Measurements from ENCODE around the gene JDP2. TPM values are rescaled to one million over a fixed set of nuclear protein-coding genes. Genes with fewer than 3 reads are reported as not detected.

Gene JDP2
- total RNA-seq, 1 experiment from 2014 or later = 22.8 TPM

- H2AFZ ChIP-seq (ENCODE audit: low read length) = no peak overlapping the region
- H4K91ac ChIP-seq (ENCODE audit: insufficient read length, low read depth, low read length) = no peak overlapping the region
- H3K4me1 ChIP-seq (ENCODE audit: insufficient read depth, low read length) = no peaks in the 10 kb centered on the region; the same call in 1 of the 2 replicates
- Mint-ChIP-seq H3K27ac (no peak overlapping the region), H3K4me3 (no peak overlapping the region), H3K36me3 (ENCODE audit: insufficient read depth in 1 of 3, low read depth in 3 of 3) (peaks cover 0 to 5% (median 3%) of the 10 kb centered on the region in 3 experiments; a peak in 5 of 7 replicates), H3K27me3 (ENCODE audit: low read depth) (peaks cover 30% of the 10 kb centered on the region), H3K9me3 (peaks cover 6 to 11% of the 10 kb centered on the region in 2 experiments), H3K4me1 (peaks cover 36 to 37% of the 10 kb centered on the region in 2 experiments)
- H3K4ac ChIP-seq (ENCODE audit: low read depth, low read length) = no peak overlapping the region
- H4K5ac ChIP-seq (ENCODE audit: insufficient read length, low read depth, low read length) = no peak overlapping the region
- peaks cover 2% of the 10 kb centered on the region; the same call in 1 of the 2 replicates for H3K27me3 ChIP-seq (ENCODE audit: insufficient read depth, low read length)
- no peak overlapping the region for H2BK12ac ChIP-seq (ENCODE audit: insufficient read length, low read depth, low read length)
- H2BK20ac ChIP-seq (ENCODE audit: low read depth, low read length, poor library complexity, severe bottlenecking) = no peak overlapping the region
- no peak overlapping the region for H2BK5ac ChIP-seq (ENCODE audit: insufficient read length, low read length)
- H3K56ac ChIP-seq (ENCODE audit: insufficient read length, low read depth, low read length) = no peak overlapping the region
- no peak overlapping the region for H2BK120ac ChIP-seq (ENCODE audit: low read depth, low read length, poor library complexity, severe bottlenecking)
- no peaks in the 10 kb centered on the region for H3K79me2 ChIP-seq (ENCODE audit: insufficient read depth, low read length)
- no peak overlapping the region for H3T11ph ChIP-seq (ENCODE audit: low read length)
- no peak for TF ChIP-seq CTCF (conservative IDR thresholded peaks at IDR 0.05)
- DNase-seq = no peak
- no CpG with 5 or more reads among the region's 8 CpGs for WGBS (ENCODE audit: extremely low coverage, insufficient read length, low lambda C conversion rate)
- H4K8ac ChIP-seq (replicated peaks; ENCODE audit: insufficient read length, low read depth, low read length) = no peak overlapping the region
- H3K79me1 ChIP-seq (ENCODE audit: insufficient read depth, low read depth, low read length, poor library complexity, severe bottlenecking) = no peaks in the 10 kb centered on the region
- no peak overlapping the region for H3K9ac ChIP-seq (ENCODE audit: extremely low read depth, insufficient read length, low read length)
- peaks cover 8% of the 10 kb centered on the region for H3K23me2 ChIP-seq (ENCODE audit: insufficient read length, low read depth, low read length, poor library complexity, severe bottlenecking)
- no peak overlapping the region for H3K23ac ChIP-seq (ENCODE audit: insufficient read length, low read depth, low read length)
- H3K4me2 ChIP-seq (ENCODE audit: insufficient read depth, insufficient read length, low read length) = no peak overlapping the region
- H3K14ac ChIP-seq (ENCODE audit: insufficient read depth, low read length) = no peak overlapping the region
- no peak overlapping the region for H3K27ac ChIP-seq (ENCODE audit: insufficient read length, low read depth, low read length)
- no peaks in the 10 kb centered on the region for H3K9me3 ChIP-seq (ENCODE audit: control insufficient read depth, low read depth, low read length)
- H2BK15ac ChIP-seq (ENCODE audit: low read depth, low read length) = no peak overlapping the region
- H4K20me1 ChIP-seq (ENCODE audit: control insufficient read depth, insufficient read depth, insufficient read length) = no peaks in the 10 kb centered on the region
- no peak overlapping the region for H3K18ac ChIP-seq (ENCODE audit: insufficient read length, low read depth, low read length)
- H2AK5ac ChIP-seq (ENCODE audit: insufficient read length, low read length) = no peak overlapping the region
These were observed 5.7 kb upstream of the JDP2 start for GRCh38 chr14:75422169-75422568.
